HG02571 (cell line): ENCODE data around the gene RDH16.
"Not testable (repeated sequence)": the region's sequence is repeated elsewhere in the genome, so short reads cannot be mapped to it uniquely, and the experiment has no call there.

Source experiments
- ATAC-seq: cut with Tn5 transposase; IDR thresholded peaks from one replicate; pipeline ENCODE4 v1.9.1; 2021; ENCODE audit warnings: mild to moderate bottlenecking, moderate library complexity; ENCODE audit not compliant: unreplicated experiment

The RDH16 gene

DNA sequence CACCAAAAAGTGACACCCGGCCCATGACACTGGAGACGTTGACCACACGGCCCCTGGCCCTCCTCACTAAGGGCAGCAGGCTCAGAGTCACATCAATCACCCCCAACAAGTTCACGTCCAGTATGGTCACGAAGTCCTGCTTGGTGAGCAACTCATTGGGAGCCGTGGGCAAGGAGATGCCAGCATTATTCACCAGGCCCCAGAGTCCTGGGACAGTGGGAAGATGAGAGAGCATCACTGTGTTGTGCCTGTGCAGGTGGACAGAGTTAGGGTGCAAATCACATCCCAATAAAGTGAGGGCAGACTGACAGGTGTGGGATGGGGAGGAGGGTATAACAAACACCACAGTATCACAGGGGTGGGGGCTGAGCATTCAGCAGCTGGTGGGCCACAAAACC lies 2.5 kb downstream of the RDH16 start:
- ATAC-seq = no peak

DNA sequence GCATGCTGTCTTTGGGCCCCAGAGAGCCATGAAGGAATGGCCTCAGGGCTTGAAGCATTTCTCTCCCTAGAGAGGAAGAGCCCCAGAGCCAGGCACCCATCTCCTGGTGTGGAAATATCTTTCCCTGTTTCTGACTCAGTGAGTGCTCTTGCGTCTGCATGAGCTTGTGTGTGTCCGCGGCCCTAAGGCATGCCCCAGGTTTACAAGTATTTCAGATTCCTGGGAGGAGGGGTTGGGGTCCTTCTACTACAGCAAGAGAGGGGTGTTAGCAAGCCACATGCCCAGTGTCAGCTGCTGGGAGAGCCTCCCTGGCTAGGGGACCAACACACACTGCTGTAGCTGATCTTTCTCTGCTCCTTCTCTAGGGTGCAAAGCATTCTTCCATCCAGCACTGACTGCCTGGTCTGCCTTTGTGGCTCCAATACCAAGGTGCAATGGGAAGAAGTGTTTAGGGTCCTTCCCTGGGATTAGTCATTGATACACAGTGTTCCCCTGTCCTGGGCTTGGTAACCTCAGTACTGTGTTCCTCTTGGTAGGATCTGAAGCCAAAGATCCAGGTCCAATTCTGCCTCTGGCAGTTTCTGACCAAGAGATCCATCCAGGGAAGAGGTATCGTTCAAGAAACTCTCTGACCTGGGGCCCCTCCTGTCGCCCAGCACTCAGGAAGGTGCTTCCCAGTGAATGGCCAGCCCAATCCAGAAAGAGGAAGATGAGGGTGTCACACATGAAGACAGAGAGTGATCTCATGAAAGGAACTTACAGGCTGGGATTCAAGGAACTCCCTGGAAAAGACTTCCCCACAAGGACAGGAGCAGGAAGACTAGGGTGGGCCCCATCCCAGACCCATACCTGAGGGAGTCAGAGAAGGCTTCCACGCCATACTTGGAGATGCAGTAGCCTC lies 3.1 kb downstream of the RDH16 start:
- no peak for ATAC-seq

DNA sequence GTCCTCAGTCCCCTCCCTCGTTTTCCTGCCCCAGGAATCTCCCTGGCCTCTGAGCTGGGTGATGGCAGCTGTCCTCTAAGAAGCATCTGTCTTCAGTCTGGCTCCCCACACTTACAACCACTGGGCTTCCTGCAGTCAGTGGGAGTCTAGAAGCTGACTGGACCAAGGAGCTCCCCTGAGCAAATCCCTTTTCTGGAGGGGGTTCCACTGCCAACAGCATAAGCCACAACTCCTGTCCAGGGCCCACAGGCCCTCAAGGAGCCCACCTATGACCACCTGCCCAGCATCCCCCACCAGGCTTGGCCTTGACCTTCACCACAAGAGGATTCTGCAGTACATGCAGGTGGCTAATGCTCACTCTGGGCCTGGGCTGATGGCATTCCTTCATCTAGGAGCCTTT lies 4.1 kb downstream of the RDH16 start:
- no peak for ATAC-seq

DNA sequence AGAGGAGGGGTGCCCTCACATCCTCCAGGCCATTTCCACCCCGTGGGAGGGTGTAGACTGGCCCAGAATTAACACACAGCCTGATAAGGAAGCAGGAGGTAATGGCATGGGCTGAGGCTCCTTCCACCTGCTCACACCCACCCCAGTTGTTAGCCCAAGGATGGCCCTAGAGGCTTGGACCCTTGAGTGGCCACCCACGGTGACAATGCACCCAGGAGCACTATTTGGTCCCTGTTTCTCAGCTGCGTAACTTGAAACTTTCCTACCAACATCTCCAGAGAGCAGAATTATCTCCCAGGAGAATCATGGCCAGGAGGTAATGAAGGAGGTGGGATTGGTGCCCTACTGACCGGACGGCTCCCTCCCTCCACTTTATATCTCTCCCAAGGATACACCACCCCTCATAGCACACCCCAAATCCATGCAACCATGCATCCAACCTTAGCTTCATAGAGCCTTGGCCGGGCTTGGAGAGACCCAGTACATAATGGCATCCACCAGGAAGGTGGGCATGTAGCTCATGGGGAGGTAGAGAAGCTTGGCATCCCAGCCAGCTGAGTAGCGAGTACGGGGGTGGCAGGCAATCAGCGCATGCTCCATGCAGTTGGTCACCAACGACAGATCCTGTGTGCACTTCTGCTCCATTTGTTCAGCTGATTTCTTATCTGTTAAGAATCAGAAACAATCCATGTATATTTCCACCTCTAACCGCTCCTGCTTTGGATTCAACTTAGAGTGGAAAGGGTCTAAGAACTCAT lies 5.6 kb downstream of the RDH16 start:
- ATAC-seq = no peak

DNA sequence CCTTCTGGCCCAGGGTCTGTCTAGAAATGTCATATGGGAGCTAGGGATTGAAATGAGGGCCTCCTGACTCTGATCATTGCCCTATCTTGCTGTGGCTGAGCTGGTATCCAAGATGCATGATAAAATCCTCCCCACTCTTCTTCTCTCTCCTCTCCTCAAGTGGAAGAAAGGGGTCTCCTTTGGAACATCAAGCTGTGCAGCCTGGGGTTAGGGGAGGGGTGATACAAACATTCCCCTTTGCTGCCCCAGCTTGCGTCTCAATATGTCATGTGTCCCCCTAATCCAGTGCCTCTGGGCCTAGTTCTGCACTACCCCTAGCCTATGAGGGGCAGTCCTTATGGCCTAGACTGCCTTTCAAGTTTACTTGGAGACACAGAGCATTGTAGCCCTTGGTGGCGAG lies 8.5 kb downstream of the RDH16 start:
- no peak for ATAC-seq

DNA sequence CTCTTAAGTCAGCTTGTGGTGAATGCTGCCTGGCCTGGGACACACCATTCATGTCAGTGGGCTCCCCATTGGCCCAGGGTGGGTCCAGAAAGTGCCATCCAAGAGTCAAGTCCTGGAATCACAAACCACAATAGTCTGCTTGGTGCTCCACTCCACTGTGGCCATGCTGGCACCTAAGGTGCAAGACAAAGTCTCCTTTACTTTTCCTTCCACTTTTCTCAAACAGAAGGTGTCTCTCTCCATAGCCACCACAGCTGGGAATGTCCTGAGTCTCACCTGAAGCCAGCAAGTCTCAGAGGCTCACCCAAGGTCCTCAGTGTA lies 9.0 kb downstream of the RDH16 start:
- no peak for ATAC-seq

DNA sequence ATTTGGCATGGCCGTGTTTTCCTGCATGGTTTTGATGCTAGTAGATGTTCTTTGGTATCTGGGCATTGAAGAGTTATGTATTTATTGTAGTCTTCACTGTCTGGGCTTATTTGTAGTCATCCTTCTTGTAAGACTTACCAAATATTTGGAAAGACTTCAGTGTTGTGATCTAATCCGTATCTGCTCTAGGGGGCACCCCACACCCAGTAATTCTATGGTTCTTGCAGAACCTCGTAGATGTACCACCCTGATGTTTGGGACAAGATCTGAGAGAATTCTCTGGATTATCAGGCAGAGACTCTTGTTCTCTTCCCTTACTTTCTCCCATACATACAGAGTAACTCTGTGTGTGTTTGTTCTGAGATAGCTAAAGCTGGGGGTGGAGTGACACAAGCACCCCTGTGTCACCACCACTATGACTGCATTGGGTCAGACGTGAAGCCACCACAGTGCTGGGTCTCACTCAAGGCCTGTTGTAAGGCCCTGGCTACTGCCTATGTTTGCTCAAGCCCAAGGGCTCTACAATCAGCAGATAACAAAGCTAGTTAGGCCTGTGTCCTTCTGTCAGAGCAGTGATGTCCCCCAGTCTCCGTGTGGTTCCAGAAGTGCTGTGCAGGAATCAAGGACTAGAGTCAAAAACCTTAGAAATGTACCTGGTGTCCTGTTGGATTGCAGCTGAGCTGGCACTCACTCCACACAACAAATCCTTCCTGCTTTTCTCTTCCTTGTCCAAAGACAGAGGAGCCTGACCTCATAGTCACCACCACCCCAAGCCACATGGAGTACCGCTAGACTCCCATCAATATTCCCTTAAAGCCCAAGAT lies 9.6 kb downstream of the RDH16 start:
- no peak for ATAC-seq

DNA sequence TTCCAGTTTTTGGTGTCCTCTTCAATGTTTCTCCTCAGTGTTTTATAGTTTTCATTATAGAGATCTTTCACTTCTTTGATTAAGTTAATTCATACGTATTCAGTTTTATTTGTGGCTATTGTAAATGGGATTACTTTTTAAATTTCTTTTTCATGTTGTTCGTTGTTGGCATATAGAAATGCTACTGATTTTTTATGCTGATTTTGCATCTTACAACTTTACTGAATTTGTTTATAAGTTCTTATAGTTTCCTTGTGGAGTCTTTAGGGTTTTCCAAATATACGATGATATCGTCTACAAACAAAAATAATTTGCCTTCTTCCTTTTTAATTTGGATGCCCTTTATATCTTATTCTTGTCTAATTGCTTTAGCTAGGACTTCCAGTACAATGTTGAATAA lies 13.5 kb downstream of the RDH16 start:
- no peak for ATAC-seq

DNA sequence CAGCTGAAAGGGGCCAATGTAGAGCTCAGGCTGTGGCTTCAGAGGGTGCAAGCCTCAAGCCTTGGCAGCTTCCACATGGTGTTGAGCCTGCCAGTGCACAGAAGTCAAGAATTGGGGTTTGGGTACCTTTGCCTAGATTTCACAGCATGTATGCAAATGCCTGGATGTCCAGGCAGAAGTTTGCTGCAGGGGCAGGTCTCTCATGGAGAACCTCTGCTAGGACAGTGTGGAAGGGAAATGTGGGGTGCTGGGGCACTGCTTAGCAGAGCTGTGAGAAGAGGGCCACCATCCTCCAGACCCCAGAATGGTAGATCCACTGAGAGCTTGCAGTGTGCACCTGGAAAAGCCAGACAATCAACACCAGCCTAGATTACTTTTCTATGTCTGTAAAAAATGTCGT lies 14.0 kb downstream of the RDH16 start:
- ATAC-seq = not testable (repeated sequence)

DNA sequence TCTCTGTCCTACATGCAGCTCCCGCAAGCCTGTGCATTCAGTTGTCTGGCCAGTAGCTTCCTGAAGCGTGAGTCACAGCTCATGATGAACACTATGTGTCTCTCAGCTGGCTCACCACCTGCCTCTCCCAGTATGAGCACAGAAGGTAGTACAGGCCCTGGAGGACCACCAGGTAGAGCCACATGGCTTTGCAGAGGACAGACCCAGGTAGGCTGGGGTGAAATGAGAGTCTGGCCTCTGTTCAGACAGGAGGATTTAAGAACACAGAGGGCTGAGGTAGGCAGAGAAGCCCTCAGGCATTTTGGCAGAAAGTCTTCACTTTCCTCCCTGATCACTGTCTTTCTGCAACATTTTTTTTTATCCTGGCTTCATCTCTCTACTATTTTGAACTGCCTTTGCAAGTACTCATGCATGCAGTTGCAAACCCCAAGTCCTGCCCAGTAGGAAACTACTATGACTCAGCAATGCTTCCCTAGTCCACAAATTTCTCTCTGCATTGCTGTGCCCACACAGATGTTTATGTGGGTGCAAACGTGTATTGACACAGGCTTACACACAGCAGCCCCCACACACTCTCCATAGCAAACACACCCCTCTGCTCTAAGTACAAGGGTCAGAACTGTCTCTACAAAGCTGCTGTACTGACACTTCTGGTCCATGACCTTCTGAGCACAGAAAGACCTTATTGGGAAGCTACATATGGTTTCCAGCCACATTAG lies 15.9 kb downstream of the RDH16 start:
- no peak for ATAC-seq

DNA sequence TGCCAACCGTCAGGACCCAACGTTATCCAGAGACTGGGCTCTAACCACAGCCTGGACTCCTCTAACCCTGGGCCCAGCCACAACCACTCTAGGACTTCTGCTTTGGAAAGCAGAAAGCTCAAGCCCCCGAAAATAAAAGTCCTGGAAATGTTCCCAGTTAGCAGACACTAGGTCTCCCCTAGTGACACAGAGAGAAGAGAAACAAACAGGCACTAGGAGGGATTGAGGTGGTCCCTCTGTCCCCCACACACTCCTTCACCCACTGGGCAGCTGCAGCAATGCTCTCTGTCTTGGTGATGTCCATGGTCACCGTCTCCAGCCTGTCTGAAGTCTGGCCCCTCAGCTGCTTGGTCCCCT lies 16.5 kb downstream of the RDH16 start:
- not testable (repeated sequence) for ATAC-seq

DNA sequence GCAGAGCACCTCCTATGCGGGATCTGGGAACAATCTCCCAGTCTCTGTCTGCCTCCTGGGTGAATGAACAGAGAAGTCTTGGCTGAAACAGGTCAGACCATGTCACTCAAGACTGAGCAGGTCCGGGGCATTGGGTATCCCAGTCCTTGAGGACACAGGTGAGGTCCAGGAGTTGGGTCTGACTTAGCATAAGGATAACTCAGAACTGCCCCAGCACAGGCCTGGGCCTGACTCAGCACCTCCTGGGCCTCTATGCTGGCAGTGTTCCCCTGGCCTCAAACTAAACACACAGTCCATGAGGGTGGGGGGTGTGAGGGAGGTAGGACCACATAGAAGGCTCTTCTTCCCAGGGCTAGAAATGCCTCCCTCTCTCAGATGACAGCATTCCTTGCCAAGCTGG lies 21.7 kb downstream of the RDH16 start:
- no peak for ATAC-seq

DNA sequence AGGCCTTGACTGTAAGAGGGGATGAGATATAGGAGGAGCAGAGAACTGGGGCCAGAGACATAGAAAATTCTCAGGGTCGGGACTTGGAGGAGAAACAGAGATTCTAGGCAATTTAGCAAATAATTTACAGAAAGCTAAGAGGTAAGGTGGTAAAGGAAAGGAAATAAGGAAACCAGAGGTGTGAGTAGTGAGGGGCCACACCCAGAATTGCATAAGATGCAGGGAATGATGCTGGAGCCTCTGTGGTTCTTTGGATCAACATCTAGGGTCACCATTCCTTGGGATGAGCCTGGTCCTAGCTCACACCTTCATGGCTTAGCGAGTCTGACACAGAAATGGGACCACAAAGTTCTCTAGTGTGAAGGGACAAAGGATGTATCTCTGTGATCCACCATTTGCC lies 22.3 kb downstream of the RDH16 start:
- ATAC-seq = no peak

DNA sequence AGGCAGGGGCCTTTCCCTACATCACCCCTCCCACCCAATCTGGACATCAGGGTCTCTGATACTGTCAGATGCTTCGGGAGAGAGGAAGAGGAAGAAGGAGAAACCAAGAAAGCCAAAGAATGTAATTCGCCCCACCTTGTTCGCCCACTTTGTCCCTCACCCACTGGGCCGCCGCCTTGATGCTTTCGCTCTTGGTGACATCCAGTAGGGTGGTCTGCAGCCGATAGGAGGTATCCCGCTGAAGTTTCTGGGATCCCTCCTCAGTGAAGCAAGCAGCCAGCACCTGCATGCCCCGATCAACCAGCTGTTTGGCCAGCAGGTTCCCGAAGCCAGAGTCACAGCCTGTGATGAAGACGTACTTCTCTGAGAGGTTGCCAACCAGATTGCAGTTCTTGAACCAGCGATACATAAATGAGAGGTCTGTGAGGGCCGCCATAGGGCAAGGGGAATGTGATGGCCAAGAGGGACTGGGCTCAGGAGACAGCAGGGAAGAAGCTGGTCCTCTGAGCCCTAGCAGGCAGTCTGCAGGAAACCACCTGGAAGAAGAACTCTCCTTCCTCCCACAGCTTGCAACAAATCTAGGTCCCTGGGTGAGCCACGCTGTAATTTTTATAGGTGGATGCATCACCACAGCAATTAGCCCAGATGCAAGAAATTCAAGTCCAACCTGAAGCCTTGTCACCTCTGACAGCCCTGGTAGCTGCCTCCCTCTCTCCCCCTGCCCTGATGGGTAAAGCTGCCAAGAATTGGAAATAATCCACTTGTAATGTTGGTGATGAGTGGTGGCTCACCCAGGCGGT lies 23.4 kb downstream of the RDH16 start, which contains the start of gene SDR9C7:
Gene SDR9C7 (minus strand): TSS at position 583 of the 800 bp plus-strand sequence. CDS start 147 bp downstream, at position 436.
- no peak for ATAC-seq

DNA sequence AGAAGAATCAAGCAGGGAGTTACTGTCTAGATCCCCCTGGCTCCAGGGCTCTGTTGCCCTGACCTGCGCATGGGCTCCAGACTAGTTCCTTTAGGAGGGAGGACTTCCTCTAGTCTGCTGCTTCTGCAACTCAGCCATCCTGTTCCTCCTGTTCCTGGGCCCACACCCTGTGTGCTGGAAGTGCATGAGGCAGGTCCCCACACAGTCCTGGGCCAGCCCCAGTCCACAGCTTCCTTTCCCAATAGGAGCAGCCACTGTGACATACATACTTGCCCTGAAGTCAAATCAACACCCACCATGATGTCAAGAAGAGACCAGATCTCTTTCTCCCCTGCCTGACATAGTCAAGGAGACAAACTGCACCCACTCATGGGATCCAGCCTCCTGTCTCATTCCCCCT lies 24.5 kb downstream of the RDH16 start:
- ATAC-seq = no peak

DNA sequence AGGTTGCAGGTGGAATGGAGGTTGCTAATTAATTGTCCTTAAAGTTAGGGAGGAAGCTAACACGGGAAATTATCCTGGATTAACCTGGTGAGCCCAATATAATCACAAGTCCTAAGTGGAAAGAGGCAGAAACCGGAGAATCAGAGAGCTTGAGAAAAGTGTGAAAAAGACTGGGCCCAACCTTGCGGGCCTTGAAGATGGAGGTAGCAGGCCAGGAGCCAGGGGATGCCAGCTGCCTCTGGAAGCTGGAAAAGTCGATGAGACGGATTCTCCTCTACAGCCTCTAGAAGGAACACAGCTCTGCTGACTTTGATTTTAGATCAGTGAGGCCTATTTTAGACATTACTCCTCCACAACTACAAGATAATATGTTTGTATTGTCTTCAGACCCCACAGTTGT lies 25.3 kb downstream of the RDH16 start:
- ATAC-seq = no peak

DNA sequence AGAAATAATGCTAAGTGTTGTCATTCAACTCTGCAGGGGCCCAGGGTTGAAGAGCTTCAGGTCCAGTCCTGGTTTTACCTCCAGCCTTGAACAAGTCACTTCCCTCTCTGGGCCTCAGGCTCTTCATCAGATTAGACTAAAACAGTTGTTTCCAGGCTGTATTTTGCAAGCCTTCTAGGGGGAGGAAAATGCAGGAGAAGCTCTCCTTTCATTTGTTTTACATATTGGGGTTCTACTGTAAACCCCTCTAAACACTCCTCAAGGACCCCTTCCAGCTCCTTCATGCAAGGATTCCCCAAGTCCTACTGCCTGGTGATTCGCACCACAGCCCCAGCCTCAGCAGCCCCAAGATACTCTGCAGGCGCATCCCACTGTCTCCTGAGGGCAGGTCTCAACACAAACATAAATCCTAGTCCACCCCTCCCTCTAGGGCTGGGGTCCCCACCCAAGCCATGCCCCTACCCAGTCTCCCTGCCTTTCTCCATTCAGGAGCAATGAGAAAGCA lies 25.9 kb downstream of the RDH16 start:
- no peak for ATAC-seq

DNA sequence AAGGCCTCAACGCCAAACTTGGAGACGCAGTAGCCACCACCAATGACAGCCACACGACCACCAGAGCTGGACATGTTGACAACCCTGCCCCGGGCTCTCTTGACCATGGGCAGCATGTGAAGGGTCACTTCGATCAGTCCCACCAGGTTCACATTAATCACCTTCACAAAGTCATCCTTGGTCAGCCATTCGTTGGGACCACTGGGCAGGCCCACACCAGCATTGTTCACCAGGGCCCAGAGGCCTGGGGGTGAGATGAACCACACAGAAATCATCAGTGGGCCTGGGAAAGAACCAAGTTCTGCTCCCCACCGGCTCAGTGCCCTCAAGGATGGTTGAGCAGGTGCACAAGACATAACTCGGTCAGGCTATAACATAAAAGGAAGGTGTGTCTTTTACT lies 27.2 kb downstream of the RDH16 start:
- no peak for ATAC-seq

DNA sequence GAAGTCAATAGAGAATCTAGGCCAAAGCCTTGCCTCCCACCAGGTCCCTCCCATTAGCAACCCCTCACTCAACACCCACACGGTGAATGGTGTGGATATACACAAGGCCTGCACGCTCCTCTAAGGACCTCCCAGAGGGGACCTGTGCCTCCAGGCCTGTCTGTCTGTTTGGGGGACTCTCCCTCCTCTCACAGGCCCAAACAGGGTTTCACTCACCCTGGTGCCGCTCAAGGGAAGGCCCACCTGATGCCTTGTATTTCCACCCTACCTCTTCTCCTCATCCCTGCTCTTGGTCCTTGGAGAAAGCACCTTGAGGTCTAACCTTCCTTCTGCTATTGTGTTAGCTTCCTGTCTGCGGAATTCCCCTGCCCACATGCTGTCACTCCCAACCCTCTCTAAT lies 27.6 kb downstream of the RDH16 start:
- no peak for ATAC-seq

DNA sequence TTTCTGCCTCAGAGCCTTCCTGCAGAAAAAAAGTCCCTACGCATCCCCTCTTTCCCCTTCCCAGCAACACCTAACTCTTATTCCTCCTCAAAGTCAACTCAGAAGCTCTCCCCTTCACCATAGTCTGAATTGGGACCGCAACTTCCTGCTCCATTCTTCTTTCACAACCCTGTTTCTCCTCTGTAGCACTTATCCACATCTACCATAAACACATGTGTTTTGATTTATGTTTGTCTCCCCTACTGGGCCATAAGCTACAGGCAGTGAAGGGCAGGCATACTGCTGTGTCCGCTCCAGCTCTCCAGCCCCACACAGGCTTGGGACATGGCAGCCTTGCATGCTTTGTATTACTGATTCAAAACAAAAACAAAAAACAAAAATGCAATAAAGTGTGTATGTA lies 29.1 kb downstream of the RDH16 start:
- ATAC-seq = no peak
